Right atrium auricular region (tissue), 2 donors: ENCODE measurements around the gene EHD4. TPM values are rescaled to one million over a fixed set of nuclear protein-coding genes. Genes with fewer than 3 reads are reported as not detected.
A peak's percentile ranks its signal among the peaks of the same experiment; 100 is the strongest.

ENCODE experiments used
- DNase-seq: peaks from one replicate; pipeline ENCODE4 v3.0.0-alpha.2; 2019; ENCODE audit warnings: low spot score
- H3K27ac ChIP-seq, 2 donors: fragments of 200-600 bp; sonication (generic); 1 replicate in 1 of 2; 2 replicates in 1 of 2; pipeline ENCODE4 v1.5.1; 2016 to 2019
- H3K27me3 ChIP-seq, 2 donors: fragments of 200-600 bp; sonication (generic); one replicate each; pipeline versions ENCODE4 v1.5.1 to v1.6.0; 2017 to 2019
- H3K36me3 ChIP-seq: fragments of 200-600 bp; sonication (generic); one replicate; pipeline ENCODE4 v1.5.1; 2016
- H3K4me1 ChIP-seq, 2 donors: fragments of 200-600 bp; sonication (generic); one replicate each; pipeline versions ENCODE4 v1.5.1 to v1.6.0; 2017 to 2019
- H3K4me3 ChIP-seq, 2 donors: fragments of 200-600 bp; sonication (generic); 1 replicate in 1 of 2; 2 replicates in 1 of 2; pipeline ENCODE4 v1.5.1; 2017 to 2019; ENCODE audit warnings: mild to moderate bottlenecking in 1 of 2, moderate library complexity in 1 of 2
- H3K9me3 ChIP-seq, 2 donors: fragments of 200-600 bp; sonication (generic); one replicate each; pipeline ENCODE4 v1.5.1; 2019
- total RNA-seq, 2 donors: library from RNA; depleted of rRNA; stranded (reverse); fragments of >200 nt; gene quantifications; one replicate each; pipeline ENCODE4 v1.1.0, GENCODE V29; 2016
- TF ChIP-seq, protein P1 (sequence below), 2 donors: fragments of 200-600 bp; sonication (generic); IDR thresholded peaks; one replicate each; pipeline ENCODE4 v1.5.1; 2019; ENCODE audit warnings: antibody characterized with exemption in 2 of 2

EHD4 gene
- total RNA-seq, 2 donors from 2014 or later, result 22.2 to 26.3 TPM

DNA sequence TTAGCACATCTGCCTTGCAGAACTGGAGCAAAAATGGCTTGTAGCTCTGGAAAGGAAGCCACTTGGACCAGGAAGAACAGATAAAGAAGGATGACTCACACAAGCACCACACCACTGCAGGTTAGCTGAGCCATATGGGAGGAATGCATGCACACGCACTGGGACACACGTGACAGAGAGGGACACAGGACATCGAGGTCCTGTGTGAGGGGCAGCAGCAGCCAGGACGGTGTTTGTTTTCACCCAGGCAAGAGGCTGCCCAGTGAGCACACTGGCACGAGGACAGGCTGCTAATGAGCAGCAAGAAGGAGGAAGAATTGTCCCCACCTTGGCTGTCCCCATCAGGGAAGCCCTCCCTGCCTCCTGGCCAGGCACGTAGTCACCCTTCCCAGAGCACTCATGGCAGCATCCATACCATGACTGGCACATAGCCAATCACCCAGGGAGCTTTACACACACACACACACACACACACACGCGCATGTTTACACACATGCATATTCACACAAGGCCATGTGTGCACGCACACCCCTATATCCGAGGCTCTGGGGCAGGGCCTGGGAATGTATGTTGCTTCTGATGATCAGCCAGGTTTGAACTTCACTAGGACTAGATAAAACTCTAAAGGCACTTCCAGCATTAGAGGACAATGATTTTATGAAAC, 54.5 kb downstream of the EHD4 start:
- TF ChIP-seq, protein P1, sequence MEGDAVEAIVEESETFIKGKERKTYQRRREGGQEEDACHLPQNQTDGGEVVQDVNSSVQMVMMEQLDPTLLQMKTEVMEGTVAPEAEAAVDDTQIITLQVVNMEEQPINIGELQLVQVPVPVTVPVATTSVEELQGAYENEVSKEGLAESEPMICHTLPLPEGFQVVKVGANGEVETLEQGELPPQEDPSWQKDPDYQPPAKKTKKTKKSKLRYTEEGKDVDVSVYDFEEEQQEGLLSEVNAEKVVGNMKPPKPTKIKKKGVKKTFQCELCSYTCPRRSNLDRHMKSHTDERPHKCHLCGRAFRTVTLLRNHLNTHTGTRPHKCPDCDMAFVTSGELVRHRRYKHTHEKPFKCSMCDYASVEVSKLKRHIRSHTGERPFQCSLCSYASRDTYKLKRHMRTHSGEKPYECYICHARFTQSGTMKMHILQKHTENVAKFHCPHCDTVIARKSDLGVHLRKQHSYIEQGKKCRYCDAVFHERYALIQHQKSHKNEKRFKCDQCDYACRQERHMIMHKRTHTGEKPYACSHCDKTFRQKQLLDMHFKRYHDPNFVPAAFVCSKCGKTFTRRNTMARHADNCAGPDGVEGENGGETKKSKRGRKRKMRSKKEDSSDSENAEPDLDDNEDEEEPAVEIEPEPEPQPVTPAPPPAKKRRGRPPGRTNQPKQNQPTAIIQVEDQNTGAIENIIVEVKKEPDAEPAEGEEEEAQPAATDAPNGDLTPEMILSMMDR (IDR thresholded peaks at IDR 0.05), result no peak
- no peak overlapping the region for H3K4me3 ChIP-seq
- H3K36me3 ChIP-seq, result peaks cover 11% of the 10 kb centered on the region
- DNase-seq, result peak; percentile 76
- H3K27ac ChIP-seq, result peak overlapping the region; percentile 86 to 91
- peaks cover 0 to 89% of the 10 kb centered on the region in 2 donors for H3K4me1 ChIP-seq
- H3K9me3 ChIP-seq, result no peaks in the 10 kb centered on the region
- no peaks in the 10 kb centered on the region for H3K27me3 ChIP-seq

GRCh38 chr15:41915255-41915994, 56.9 kb downstream of the EHD4 start:
- Histone ChIP-seq H3K36me3 (peaks cover 11% of the 10 kb centered on the region), H3K4me3 (no peak overlapping the region), H3K27ac (peak overlapping the region; percentile 86 to 91), H3K4me1 (peaks cover 0 to 91% of the 10 kb centered on the region in 2 donors), H3K9me3 (no peaks in the 10 kb centered on the region), H3K27me3 (no peaks in the 10 kb centered on the region)
- DNase-seq, result no peak
- TF ChIP-seq, protein P1 (IDR thresholded peaks at IDR 0.05), result no peak

DNA sequence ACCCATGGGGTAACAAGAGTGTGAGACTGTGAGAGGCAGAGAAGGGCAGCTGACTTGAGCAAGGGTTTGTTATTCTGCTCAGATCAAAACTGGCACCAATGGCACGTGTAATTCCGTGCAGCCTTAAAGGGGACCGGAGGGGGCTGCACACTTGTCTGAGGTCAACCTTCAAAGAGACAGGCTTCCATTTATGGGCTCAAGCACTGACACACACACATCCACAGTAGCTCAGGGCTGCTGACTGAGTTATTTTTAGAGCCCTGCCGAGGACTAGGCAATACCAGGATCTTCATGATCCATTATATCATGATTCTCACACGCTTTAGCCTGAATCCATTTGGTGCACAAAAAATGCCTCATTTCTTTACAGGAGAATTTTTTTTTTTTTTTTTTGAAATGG, 57.9 kb downstream of the EHD4 start:
- TF ChIP-seq, protein P1 (IDR thresholded peaks at IDR 0.05), result no peak
- Histone ChIP-seq H3K36me3 (peaks cover 11% of the 10 kb centered on the region), H3K27ac (peak overlapping the region; percentile 86 to 91), H3K27me3 (no peaks in the 10 kb centered on the region), H3K4me3 (no peak overlapping the region), H3K9me3 (no peaks in the 10 kb centered on the region), H3K4me1 (peaks cover 0 to 83% of the 10 kb centered on the region in 2 donors)
- DNase-seq, result no peak

DNA sequence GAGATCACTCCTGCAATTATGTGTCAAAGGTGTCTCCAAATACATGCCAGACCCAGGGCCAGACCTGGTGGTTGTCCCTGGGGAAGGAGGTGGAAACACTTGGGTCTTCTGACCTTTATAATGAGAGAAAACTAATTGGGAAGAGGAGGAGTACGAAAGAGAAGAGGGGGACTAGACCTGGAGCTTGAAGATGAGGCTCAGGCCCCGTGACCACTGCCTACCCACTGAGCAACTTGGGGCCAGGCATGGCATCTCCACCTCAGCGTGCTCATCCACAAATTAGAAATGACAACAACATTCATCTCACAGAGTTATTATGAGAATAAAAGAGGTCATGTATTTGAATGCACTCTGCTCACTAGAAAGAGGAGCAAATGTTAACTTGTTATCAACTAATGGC, 59.1 kb downstream of the EHD4 start:
- Histone ChIP-seq H3K27ac (peak overlapping the region; percentile 86 to 91), H3K27me3 (no peaks in the 10 kb centered on the region), H3K36me3 (peaks cover 13% of the 10 kb centered on the region), H3K4me1 (peaks cover 0 to 79% of the 10 kb centered on the region in 2 donors), H3K4me3 (no peak overlapping the region), H3K9me3 (no peaks in the 10 kb centered on the region)
- TF ChIP-seq, protein P1 (IDR thresholded peaks at IDR 0.05), result no peak
- DNase-seq, result no peak

- TF ChIP-seq, protein P1 (IDR thresholded peaks at IDR 0.05), result no peak
- peaks cover 26% of the 10 kb centered on the region for H3K36me3 ChIP-seq
- DNase-seq, result no peak
- H3K9me3 ChIP-seq, result no peaks in the 10 kb centered on the region
- no peaks in the 10 kb centered on the region for H3K27me3 ChIP-seq
- H3K4me1 ChIP-seq, result peaks cover 0 to 64% of the 10 kb centered on the region in 2 donors
- H3K27ac ChIP-seq, result peak overlapping the region; percentile 86 to 91
- no peak overlapping the region for H3K4me3 ChIP-seq
These were observed 60.5 kb downstream of the EHD4 start for GRCh38 chr15:41911691-41912345.
